Endothelial cell of hepatic sinusoid (primary cell): Measurements from ENCODE around the gene SPEF1.

Experiments
- in situ Hi-C: cut with HindIII; loops from 2 replicates; pipeline ENCODE4 v1.10.0; 2017; ENCODE audit warnings: low sequenced_read_pairs

SPEF1 gene

DNA sequence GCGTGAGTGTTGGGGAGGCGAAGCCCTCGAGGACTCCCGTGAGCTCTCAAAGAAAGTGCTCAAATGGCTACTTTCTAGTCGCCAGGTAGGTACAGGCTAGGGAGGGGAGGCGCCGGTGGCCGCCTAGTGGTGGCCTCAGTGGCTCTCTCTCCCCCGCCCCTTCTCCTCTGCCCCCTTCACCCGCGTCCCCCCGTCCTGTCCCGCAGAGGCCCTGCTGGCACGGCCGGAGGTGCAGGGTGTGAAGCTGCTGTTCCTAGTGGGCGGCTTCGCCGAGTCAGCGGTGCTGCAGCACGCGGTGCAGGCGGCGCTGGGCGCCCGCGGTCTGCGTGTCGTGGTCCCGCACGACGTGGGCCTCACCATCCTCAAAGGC, 30.0 kb downstream of the SPEF1 start:
- in situ Hi-C loops: no loop called here

DNA sequence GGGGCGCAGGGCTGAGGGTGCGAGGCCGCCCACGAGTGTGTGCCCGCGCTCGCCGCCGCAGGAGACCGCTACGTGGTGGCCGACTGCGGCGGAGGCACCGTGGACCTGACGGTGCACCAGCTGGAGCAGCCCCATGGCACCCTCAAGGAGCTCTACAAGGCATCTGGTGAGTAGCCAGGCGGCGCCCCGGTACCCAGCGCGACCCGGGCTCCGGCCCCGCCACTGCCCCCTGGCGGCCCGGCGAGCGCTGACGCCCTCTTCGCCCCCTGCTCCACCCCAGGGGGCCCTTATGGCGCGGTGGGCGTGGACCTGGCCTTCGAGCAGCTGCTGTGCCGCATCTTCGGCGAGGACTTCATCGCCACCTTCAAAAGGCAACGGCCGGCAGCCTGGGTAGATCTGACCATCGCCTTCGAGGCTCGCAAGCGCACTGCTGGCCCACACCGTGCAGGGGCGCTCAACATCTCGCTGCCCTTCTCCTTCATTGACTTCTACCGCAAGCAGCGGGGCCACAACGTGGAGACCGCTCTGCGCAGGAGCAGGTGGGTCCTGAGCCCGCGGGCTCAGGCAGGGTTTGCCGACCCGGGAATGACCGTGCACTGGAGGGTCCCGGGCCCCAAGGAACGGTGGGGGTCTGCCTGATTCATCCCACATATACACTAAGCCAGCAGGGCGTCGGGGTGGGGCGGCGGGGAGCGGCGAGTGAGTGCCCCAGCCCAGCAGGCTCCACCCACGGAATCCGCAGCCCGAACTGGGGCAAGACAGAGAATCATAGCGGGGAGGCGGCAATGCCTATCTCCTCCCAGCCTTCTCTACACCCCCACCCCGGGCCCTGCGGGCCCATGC, 31.3 kb downstream of the SPEF1 start:
- in situ Hi-C loops: no loop called here

DNA sequence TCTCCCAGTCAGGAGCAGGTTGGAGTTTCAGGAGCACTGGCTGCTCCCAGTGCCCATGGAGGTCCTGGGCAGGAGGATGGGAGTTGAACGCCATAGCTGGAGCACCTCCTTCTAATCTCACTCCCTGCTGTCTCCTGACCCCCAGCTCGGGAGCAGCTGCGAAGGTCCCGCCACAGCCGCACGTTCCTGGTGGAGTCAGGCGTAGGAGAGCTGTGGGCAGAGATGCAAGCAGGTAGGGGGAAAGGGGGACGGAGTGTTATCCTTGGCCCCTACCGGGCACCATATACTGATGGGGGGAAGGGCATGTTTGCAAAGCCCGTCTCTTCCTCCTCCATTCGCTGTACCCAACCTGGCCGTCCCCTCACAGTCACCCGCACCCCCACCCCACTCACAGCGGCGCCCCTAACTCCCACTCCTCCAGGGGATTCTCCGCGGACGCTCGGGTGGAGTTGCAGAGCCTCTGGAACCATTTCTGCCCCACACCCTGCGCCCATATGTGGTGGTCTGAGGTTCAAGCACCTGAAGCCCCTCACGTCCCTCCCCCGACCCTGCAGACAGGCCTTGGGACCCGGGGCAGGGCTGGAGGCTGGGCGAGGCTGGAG, 32.1 kb downstream of the SPEF1 start:
- in situ Hi-C loops: no loop called here

DNA sequence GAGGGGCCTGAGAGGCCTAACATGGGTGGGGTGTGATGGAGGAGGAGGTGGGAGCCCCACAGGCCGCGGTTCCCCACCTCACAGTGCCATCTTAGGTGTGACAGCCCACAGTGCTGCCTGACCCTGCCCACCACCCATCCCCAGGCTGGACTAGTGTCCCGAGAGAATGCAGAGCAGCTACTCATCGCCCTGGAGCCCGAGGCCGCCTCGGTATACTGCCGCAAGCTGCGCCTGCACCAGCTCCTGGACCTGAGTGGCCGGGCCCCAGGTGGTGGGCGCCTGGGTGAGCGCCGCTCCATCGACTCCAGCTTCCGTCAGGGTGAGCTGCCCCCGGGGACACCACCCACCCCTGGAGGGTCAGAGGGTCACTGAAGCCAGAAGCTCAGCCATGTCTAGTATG, 33.2 kb downstream of the SPEF1 start:
- in situ Hi-C loops: no loop called here

DNA sequence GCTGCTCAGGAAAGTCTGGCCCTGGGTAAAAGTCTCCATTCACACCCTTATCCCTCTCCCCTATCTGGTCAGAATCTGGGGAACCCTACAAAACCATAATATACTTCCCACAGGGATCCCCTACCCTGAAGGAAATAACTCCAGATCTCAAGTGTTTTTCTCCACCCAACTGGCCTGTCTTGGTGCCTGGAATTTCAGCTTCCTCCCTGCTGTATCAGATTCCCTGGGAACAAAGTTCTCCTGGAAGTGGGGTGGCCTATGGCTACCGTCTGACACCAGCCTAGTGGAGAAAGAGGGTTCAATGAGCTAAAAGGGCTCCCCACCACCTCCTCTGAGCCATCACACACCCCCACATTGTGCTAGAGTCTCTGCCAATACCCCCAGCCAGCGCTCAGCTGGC, 33.8 kb downstream of the SPEF1 start:
- in situ Hi-C loops: no loop called here

DNA sequence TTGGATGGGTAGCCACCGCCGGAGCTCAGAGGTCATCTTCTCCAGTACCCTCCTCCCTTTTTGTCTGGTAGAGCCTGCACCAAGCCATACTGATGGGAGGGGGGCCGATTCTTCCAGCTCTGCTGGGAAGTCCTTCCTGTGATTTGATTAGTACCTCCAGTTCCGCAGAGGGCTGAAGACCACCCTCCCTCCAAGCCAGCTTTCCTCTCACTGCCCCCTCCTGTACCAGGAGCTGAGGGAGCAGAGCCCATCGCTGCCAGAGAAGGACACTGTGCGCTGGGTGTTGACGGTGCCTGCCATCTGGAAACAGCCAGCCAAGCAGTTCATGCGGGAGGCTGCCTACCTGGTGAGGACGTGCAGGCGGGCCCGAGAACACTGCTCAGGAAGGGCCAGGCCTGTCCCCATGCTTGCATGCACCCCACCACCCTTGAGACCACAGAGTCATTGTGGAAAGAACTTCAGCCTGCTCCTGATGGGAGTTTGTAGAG, 35.5 kb downstream of the SPEF1 start:
- in situ Hi-C loops: no loop called here

DNA sequence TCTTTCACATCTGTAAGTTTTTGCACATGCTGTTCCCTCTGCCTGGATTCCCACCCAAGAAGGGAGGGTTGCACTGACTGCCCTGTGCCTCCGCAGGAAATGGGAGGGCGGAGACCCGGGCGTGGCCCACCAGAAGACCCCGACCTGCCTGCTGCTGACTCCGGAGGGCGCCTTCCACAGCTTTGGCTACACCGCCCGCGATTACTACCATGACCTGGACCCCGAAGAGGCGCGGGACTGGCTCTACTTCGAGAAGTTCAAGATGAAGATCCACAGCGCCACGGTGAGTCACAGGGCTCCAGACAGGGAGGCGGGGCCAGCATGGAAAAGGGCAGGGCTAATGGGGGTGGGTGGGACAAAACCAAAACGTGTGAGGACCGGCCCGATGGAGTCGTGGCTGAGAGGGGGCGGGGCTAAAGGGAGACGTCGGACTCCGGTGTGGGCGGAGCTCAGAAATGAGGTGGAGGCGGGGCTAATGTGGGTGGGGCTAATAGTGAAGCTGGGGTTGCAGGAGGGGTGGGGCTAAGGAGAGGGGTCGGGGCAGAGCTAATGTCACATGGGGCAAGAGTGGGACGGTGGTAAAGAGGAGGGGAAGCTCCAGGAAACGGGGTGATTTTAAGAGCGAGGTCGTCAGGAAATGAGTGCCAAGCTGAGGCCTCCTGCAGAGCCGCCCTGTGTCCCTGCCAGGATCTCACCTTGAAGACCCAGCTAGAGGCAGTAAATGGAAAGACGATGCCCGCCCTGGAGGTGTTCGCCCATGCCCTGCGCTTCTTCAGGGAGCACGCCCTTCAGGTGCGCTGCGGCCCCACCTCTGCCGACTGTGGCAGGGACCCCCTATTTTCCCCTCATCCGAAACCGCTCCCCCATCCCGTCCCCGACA, 36.2 kb downstream of the SPEF1 start:
- in situ Hi-C loops: no loop called here

DNA sequence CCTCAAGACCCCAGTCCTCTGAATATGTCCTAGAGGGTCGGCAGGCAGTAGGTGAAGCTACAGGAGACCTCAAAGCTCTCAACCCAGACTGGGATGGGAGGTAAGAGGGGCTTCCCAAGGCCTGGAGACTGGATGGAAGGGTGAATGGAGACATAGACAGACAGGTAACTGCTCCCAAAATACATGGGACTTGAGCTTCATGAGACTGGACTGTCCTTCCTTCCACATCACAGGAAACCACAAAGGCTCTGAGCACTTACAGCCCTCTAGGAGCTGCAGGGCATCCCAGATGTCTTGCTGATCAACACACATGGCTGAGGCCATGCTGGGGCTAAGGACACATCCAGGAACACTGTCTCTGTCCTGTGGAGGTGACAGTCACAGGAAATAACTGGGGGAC, 37.2 kb downstream of the SPEF1 start:
- in situ Hi-C loops: no loop called here

DNA sequence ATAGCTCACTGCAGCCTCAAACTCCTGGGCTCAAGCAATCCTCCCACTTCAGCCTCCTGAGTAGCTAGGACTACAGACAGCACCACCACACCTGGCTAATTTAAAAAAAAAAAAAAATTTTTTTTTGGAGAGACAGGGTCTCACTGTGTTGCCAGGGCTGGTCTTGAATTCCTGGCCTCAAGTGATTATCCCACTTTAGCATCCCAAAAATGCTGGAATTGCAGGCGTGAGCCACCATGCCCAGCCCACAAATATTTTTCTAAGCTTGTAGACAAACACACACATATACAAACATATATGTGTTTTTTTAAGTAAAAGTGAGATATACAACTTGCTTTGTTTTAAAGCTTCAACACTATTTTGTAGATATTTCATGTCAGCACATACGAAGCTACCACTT, 38.0 kb downstream of the SPEF1 start:
- in situ Hi-C loops: no loop called here

DNA sequence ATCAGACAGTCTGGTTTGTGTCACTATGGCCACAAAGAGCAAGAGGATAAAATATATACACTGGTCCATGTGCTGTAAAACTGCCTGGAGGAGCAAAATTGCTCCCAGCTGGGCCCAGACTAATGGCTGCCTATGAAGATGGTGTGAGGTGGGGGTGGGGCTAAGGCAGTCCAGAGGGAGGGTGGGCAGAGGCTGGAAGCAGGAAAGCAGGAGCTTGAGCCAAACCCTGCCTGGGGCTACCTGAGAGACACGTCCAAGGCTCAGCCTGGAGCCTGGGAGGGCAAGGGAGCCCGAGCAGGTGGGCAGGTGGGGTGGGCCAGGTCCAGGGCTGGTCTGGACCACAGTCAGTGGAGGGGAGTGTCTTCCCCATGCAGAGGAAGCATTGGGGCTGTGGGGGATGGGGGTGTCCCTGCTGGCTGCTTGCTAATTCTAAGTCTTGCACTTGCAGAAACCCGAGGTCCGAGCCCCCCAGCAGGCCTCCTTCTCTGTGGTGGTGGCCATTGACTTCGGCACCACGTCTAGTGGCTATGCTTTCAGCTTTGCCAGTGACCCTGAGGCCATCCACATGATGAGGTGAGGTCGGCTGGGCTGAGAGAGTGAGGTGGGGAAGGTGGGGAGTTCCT, 39.3 kb downstream of the SPEF1 start:
- in situ Hi-C loops: no loop called here

DNA sequence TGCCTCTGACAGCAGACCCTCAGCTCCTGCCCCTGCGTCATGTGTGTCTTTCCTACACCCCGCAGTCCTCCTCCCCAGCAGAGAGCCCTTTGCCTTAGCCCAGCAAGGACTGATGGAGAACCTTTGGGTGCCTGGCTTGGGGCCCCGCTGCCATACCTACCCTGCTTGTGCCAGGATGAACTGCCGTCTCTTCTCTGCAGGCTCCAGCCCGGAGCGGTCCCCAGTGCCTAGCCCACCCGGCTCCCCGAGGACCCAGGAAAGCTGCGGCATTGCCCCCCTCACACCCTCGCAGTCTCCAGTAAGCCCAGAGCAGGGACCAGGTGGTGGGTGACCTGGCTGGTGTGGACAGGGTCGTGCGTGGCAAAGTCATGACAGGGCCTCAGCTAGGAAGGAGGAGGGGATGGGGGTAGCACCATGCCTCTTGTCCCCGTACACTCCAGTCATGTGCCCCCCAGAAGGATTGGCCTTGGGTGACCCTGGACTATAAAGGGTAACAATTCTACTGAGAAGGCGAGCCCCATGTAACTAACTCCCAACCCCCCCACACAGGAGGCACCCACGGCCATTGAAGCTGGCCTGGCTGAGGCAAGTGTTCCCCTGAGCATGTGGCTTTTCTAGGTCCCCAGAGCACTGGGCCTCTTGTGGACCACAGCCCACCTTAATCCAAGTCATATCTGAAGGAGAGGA, 40.5 kb downstream of the SPEF1 start:
- in situ Hi-C loops: no loop called here

DNA sequence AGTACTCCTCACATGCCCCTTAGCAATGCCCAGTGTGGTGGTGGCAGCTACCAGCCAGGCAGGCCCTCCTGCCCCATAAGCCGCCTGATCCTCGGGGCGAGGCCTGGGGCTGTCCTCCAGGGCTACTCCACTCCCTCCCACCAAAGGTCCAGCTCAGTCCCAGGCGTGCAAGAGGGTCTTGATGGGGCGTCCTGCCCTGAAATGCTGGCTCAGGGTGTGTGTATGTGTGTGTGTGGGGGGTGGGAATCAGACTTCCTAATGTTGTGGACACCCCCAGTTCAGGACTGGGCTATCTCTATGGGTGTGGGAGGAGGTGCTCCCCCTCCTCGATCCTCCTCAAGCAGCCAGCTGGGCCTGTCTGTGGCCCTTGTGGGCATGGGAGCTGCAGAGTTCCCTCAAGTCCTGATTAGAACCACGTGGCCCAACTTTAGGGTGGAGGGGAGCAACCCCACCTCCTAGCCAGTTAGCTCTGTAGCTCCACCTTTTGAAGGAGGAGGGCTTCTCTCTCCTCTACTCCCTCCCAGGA, 41.3 kb downstream of the SPEF1 start:
- in situ Hi-C loops: loop anchor here (5.0 to 10.0 kb wide), 2 partner anchors 58 to 345 kb away; partner anchors contain the start of gene ADAM33

DNA sequence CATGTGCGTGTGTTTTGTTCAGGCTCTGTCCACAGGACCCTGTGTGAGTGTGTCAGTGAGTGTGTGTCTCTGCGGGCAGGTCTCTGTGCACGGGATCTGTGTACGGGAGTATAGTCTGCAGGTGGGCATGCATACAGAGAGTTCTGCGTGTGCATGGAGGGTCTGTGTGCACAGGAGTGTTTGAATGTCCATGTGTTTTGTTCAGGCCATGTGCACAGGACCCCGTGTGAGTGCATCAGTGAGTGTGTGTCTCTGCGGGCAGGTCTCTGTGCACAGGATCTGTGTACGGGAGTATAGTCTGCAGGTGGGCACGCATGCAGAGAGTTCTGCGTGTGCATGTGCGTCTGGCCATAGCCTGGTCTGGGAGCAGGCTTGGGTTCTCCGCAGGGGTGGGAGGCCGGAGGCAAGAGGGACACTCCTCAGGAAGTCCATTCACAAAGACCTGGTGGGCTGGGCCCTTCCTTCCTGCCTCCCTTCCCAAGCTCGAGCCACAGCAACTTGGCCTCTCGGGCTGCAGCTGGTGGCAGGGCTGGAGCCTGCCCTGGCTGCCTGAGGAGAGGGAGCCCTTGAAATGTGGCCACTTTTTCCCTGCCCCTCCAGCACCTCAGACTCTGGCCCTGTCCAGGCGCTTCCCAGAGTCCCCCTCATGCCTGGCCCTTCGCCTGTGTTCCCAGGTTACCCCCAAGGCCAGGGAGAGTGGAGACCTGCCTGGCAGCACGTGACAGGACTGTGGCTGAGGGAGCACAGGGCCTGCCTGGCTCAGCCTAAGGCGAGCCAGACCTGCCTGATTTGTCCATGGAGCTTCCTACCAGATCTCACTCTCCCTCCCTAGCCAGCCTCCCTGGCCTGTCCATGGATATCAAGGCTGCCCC, 42.0 kb downstream of the SPEF1 start:
- in situ Hi-C loops: loop anchor here (5.0 to 10.0 kb wide), 2 partner anchors 57 to 346 kb away; partner anchors contain the start of gene ADAM33

DNA sequence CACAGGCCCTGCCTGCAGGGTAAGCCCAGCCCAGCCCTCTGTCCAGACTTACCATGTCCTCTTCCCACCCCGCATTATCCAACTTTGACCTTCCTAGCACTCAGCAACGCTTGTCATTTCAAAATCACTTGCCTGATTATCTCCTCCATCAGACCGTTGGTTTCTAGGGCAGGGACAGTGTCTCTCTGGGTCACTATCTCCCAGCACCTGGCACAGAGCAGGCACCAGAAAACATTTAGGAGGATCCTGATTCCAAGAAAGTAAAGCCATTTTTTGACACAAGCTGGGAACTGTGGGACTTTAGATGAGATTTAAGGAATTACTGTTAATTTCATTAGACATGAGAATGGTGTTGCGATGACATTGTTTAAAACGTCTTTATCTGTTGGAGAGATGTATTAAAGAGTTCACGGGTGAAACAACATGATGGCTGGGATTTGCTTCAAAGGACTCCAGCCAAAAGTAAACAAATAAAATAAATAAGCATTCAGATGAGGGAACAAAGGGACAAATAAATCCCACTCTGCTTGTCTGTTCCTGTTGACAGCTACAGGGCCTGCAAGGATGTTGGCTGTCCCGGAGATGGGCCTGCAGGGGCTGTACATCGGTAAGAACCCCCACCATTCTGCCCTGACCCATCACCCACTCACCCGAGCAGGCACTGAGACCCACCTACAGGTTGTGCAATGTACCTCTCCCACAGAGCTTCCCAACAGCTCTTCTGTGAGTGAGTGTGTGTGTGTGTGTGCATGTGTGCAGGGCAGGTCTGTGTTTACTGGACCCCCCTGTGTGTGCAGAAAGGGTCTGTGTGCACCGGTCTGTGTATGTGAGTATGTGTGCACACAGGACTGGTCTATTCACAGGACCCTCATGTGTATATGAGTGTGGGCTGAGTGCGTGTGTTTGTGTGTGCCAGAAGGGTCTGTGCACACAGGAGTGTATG, 42.9 kb downstream of the SPEF1 start:
- in situ Hi-C loops: loop anchor here (5.0 to 10.0 kb wide), 2 partner anchors 56 to 346 kb away; partner anchors contain the start of gene ADAM33

DNA sequence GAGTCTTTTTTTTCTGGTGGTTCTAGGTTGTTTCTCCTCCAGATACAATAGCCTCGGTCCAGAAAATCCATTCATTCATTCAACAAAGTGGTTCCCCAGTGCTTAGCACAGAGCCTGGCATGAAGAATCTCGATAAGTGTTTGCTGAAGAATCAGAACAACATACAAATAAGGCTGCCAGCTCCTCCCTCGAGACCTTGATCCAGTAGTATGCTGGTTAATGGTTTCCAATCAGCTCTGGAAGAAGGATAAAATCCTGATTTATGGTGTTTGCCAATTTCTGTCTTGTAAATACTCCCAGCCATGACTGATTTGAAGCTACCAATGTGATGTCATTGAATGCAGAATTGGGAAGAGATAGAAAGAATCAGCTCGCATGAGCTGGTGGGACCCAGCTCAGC, 45.5 kb downstream of the SPEF1 start:
- in situ Hi-C loops: loop anchor here (5.0 to 10.0 kb wide), 2 partner anchors 53 to 349 kb away; partner anchors contain the start of gene ADAM33

DNA sequence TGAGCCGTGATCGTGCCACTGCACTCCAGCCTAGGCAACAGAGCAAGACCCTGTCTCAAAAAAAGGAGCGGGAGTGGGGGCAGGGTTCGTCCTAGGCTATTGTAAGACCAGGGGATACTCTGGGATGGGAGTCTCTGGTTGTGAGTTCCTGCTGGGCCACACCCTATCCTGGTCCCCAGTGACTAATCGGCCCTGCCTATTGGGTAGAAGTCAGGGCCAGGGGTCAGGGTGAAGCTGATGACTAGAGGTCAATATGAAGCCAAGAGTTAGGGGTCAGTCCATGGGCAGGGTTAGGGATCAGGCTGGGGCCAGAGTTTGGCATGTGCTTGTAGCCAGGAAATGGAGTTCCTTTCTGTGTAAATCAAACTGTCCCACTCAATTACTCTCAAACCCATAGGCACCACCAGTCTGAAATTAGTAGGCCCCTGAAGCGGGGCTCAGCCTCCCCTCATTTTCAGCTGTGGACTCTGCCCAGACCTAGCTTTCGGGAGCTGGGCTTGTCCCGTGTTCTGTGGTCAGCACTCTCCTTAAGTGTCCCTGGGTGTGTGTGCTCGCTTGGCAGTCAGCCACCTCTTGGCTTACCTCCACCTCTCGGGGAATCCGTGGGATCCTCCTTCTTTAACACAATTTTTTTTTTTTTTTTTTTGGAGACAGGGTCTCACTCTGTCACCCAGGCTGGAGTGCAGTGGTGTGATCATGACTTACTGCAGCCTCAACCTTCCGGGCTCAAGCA, 47.0 kb downstream of the SPEF1 start:
- in situ Hi-C loops: loop anchor here (10.0 kb wide), 1 partner anchor 351 kb away; no protein-coding TSS in a partner anchor
